DND-41 (cell line): ENCODE results near the gene CPXM2.

Experiments used
- CTCF ChIP-seq: IDR thresholded peaks from 2 replicates; pipeline ENCODE4 v1.5.1; 2012; ENCODE audit warnings: borderline replicate concordance, low read length, moderate library complexity, mild to moderate bottlenecking; ENCODE audit not compliant: poor library complexity, severe bottlenecking; ENCODE audit errors: extremely low read depth
- EZH2 ChIP-seq: IDR thresholded peaks from 3 replicates; pipeline ENCODE4 v1.6.1; 2012; ENCODE audit warnings: borderline replicate concordance, low read depth, mild to moderate bottlenecking, moderate library complexity, low read length, inconsistent platforms; ENCODE audit not compliant: severe bottlenecking

GRCh38 chr10:123800821-123801220 lies 90.8 kb downstream of the CPXM2 start:
- TF ChIP-seq CTCF = no peak
- no peak for TF ChIP-seq EZH2
